GM19025 (cell line): Measurements from ENCODE around the gene NOP58.
A peak's percentile ranks its signal among the peaks of the same experiment; 100 is the strongest.
"Not testable (repeated sequence)": the region's sequence is repeated elsewhere in the genome, so short reads cannot be mapped to it uniquely, and the experiment has no call there.

Experiments
- ATAC-seq: cut with Tn5 transposase; IDR thresholded peaks from one replicate; pipeline ENCODE4 v1.9.1; 2021; ENCODE audit warnings: mild to moderate bottlenecking, low read depth, moderate library complexity; ENCODE audit not compliant: unreplicated experiment

NOP58 gene

GRCh38 chr2:202290970-202291369 is 25.4 kb downstream of the NOP58 start:
- no peak for ATAC-seq

DNA sequence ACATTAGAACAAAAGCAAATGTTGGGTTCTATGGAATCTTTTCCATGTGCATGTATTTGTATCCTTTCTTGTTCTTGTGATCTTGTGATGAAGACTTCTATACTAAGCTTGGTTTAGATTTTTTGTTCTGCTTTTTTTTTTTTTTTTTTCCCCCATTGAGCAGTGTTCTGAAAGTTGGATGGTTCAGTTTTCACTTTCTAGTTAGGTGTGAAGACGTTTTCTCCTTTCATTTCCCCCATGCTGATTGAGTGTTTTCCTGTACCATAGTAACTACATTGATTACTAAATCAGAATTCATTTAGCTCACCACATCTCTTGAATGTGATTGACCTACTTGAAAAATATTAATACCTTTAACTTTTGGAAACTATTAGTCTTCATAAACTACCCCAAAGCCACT is 34.1 kb downstream of the NOP58 start:
- peak; percentile 80 for ATAC-seq

- ATAC-seq: no peak
These were observed 40.5 kb downstream of the NOP58 start for GRCh38 chr2:202306034-202306433.

GRCh38 chr2:202307690-202308089 is 42.1 kb downstream of the NOP58 start:
- ATAC-seq: no peak

DNA sequence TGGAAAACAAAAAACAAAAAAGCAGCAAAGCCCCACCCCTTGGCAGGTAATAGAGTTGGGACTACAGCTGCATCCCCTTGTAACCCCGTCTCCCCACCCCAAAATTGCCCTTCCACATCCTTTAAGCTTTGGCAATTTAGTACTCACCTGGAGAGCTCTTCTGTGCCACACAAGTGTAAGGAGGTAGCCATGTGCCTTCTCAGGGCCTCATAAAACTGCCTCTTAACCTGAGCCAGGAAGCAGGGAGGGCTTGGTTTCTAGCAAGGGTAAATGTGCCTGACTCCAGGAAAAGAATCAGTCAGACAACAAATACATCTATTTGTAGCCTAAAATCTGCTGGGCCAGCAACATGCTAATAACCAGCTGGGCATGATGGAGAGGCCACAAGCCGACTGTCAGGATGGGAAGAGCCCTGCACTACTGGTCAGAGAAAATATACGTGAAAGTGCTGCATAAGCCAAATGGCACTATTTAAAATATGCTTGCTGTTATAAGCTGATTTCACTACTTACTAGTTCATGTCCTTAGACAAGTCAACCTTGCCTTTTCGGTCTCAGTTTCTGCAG is 46.3 kb downstream of the NOP58 start:
- ATAC-seq: no peak

- no peak for ATAC-seq
These were observed 48.6 kb downstream of the NOP58 start for GRCh38 chr2:202314116-202314515.

GRCh38 chr2:202317080-202317857 is 51.7 kb downstream of the NOP58 start:
- ATAC-seq: no peak

- ATAC-seq: not testable (repeated sequence)
These were observed 54.8 kb downstream of the NOP58 start for GRCh38 chr2:202320362-202320761.

DNA sequence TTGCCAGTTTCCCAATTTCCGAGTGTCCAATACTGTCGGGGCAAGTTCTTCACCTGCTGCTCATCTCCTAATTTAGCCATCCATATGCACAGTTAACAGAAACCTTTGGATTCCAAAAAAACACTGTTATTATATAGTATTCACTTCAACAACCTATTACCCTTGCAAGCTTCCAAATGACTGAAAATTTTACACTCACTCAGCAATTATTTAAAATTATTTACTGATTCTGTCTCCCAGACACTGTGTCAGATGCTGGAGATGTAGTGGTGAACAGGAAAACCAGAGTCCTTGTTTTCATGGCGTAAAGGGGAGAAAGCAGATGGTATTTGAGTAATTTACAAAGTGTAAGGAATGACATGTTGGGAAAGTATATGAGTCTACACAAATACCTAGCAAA is 56.9 kb downstream of the NOP58 start:
- ATAC-seq: no peak

- ATAC-seq: no peak
These were observed 62.3 kb downstream of the NOP58 start for GRCh38 chr2:202327858-202328257.

- no peak for ATAC-seq
These were observed 70.4 kb downstream of the NOP58 start for GRCh38 chr2:202335791-202336467.

- no peak for ATAC-seq
These were observed 71.6 kb downstream of the NOP58 start for GRCh38 chr2:202337151-202337550.

DNA sequence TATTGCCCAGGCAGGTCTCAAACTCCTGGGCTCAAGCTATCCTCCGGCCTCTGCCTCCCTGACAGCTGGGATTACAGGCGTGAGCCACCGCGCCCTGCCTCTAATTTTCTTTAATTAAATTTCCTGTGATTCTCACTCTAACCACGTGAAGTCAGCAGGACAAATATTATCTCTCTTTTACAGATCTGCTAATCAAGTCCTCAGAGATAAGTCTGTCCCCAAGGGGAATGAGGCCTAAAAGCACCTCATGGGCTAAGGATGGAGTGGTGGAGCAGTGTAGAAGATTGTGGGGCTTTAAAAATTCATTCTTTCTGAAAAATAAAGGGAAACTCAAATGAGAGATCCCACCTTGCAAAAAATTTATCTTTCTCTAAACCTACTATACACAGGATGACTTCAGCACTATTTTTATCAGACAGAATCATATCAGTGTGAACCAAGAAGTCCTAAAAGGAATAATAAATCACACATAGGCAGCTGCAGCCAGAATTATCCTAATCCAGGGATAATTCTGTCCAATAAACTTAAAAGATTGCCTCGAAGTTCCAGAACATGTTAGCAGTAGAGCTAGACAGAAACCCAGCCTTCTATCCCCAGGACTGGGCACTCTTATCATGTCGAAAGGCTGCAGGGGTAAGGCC is 72.3 kb downstream of the NOP58 start:
- no peak for ATAC-seq

DNA sequence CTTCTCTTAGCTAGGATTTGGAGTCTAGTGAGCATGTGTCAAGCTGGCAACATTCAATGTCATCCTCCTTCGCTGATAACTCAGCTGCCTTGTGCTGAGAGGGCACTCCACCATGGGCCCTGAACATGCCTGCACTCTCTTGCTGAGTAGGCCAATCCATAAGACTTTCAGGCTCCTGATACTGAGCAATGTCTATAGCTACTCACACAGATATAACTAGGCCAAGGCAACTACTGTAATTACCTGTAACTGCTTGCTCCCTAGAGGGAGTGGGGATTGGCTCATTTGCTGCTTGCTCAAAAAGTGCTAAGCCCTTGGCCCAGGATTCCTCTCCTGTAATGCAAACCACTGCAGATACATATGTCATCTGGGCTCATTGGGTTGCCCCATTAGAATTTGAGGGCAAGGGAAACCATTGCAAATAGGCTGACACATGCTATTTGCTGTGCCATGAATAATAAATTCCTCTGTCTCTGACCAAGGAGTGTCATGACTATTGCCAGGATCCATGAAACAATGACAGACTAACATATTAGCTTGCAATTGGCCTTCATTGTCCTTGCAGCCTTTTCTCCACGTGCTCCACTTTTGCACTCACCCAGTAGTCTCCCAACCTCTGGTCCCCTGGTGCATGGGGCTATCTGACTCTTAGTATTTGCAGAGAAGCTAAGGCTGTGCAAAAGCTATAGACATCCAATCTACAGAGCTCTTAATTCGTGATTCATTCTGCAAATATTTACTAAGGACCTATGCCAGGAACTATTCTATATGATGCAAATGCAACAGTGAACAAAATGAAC is 73.7 kb downstream of the NOP58 start:
- no peak for ATAC-seq

- no peak for ATAC-seq
These were observed 78.6 kb downstream of the NOP58 start for GRCh38 chr2:202344178-202344577.

DNA sequence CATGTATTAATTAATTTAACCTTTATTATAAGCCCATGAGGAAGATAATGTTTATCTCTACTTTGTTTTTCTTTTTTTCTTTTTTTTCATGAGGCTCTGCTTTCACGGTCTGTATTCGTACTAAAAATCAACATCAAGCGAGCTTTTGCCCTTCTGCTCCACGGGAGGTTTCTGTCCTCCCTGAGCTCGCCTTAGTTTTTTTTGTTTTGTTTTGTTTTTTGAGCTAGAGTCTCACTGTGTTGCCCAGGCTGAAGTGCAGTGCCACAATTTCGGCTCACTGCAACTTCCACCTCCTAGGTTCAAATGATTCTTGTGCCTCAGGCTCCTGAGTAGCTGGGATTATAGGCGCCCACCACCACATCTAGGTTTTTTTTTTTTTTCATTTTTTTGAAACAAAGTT is 80.6 kb downstream of the NOP58 start:
- no peak for ATAC-seq
